ENCODE data around the gene CFAP58.
"Not testable (repeated sequence)": the region's sequence is repeated elsewhere in the genome, so short reads cannot be mapped to it uniquely, and the experiment has no call there.

Gene CFAP58

DNA sequence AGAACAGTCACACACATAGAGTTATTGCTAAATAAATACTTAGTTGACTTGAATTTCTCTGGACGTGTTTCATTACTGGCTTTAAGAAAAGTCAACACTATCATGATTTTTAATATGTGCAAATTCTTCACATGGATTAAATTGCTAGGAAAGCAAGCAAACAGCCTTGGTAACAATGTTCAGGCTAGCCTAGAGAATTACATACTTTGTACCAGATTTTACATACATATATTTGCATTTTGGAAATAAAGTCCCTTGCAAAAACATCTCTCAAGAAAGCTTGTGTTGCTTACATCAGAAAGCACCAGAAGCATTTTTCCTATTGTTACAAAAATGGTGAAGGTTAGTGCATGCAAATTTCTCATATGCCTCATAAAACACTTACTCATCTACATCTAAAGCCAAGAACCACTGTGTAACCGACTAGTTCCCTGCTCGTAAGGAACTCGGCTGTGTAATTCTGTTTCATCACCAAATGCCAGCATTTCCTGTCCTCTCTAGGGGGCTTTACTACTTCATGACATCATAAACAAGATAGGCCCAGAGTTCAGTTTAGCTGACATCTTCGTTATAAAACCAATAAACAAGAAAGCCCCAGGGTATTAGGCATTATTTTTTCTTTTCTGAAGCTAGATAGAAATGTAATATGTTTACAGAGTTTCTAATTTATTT is 87.8 kb downstream of the CFAP58 start:
- DNase-seq: peak; percentile 94

DNA sequence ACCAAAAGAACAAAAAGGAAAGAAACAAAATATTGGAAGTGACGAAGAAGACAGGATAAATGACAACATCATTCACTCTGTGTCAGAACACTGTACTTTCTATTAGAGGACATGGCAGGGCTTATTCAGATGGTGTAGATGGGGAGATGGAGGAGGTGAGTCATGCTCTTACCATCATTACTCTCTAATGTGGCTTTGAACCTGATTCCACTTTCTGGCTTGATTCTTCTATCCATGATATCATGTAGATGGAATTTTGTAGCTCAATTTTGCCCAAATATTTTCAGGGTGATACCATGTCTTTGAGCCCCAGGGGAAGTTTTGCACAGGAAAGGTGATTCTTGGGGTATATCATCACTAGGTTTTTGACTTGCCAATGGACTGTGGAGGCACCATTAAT is 91.7 kb downstream of the CFAP58 start:
- no peak for DNase-seq

DNA sequence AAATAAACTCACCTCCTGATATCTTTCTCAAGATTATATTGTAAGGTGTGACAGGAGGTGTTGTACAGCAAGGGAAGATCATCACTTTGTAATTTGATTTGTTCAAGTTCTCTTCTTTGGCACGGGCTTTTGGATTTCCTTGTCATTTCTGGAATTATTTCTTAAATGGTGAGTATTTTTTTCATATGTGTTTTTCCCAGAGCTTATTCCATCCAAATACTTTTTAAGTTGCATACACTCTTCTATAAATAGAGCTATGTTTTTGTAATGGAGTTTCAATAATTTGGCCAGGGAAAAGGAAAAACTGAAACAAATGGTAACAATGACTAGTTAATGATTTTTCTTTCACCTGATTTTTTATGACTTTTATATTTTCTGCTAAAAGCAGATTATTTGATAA is 92.5 kb downstream of the CFAP58 start:
- DNase-seq: no peak

DNA sequence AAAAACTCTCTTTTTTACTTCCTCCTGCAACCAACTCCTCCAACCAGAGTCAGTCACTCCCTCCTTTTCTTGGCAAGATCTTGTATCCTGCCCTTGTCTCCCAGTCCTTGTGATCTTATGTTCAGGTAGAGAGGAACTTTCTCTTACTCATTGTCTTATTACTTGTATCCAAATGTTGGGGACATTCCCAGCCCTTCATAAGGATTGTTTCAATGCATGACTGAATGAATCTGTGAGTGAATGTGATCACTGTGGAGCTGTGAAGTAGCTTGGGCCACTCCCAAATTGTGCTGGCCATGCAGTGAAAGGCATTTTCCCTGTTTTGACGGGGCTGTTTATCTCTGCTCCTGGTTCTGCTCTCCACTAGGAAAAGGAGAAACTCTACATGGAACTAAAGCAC is 93.7 kb downstream of the CFAP58 start:
- no peak for DNase-seq

DNA sequence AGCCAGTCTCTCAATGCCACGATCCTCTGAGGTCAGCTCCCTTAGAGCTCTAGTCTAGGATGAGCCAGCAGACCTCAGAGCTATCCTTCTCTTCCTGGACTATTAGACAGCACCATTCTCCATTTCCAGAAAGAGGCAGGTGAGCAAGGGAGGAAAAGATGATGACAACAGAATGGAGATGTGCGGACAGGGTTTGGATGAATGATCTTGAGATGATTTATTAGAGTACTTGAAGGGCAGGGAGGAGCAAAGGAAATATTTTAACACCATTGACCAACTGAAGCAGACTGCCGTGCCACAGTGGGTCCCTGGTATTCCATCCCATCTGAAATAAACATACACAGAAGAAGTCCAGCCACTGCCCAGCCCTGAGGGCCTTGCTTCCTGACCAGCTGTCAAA is 94.3 kb downstream of the CFAP58 start:
- no peak for DNase-seq

DNA sequence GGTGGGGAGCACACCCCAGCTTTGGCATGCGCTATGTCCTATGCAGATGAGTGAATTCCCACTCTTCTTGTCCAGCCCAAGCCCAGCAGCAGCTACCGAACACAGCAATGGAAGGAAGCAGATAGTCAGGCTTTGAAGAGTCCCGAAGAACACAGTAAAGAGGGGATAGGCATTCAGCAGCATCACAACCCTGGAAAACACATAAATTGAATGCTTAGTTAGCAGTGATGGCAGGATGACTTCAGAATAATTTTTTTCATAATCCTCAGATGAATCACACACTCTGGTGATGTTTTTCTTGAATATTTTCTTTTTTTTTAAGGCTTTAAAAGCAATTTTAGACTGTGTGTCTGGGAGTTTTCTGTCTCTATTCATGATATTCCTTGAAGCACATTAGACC is 95.8 kb downstream of the CFAP58 start:
- DNase-seq: no peak

DNA sequence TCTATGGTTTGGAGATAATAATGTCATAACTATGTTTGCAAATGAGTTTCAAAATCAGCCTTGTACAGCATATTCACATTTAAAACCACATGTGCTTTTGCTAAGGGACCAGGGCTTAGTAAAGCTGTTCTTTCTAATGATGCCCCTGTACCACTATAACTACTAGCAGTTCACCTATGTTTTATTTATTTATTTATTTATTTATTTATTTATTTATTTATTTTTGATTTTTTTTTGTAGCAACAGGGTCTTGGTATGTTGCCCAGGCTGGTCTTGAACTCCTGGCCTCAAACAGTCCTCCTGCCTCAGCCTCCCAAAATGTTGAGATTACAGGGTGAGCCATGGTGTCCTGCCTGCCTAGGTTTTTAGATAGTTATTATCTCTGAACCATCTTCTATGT is 96.9 kb downstream of the CFAP58 start:
- DNase-seq: no peak

DNA sequence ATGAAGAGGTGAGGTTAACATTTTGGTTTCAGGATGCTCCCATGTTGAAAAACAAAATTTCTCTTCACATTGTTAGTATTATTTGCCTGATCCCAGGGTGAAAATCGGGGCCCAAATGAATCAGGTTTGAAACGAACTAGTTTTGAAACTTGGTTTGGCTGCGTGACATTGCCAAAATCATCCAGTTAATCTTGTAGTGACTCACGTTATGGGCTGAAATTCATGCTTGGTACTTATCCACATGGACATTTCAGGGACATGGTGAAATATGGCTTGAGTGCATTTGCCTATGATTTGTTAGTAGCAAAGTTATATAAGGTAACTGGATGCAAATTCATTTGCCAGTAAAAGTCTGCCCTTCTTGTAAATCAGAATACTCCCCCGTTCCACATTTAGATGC is 97.3 kb downstream of the CFAP58 start:
- peak; percentile 79 for DNase-seq

DNA sequence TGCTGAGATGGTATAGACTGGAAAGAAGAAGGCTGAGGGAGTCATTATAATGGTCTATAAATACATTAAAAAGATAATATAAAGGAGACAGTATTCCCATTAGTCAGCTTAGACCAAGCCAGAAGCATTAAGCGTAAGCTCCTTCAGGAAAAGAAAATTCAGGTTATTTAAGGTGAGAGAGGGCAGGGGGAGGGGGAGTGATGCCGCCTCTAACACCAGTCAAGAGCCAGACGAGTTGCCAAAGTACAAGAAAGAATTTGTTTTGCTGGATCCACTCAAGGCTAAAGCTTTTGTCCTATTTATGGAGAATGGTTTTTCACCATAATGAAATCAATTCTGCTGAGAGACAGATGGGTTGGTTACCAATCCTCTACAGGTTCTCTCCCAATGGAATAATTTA is 99.3 kb downstream of the CFAP58 start:
- no peak for DNase-seq

DNA sequence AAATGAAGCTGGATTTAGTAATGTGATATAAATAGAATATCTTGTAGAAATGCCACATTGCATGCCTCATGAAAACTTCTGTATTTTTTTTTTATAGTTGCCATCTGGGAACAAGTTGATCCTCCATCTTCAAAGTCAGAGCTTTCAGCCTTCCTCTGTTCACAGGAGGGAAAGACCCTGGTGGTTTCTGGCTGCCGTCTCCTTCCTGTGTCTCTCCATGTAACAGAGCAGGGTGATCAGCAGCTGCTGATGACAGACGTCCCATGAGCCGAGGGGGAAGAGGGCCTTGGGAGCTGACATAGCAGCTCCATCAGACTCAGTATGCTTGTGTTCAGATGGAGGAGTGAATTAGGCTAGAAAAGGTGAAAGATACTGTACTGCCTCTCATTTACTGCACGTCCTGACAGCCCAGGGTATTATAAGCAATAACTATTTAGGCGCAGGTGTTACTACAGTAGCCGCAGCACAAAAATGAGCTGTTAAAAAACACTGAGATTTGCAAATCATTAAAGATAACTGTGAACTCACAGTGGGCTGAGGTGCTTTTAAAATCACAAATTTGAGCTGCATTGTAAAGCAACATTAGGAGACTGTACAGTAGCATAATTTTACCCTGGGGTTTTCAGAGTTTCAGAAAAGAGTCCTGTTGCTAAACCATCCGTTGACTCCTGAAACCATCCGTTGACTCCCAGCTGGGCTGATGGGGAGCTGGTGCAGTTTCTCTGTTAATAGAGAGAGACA is 103.3 kb downstream of the CFAP58 start:
- no peak for DNase-seq

DNA sequence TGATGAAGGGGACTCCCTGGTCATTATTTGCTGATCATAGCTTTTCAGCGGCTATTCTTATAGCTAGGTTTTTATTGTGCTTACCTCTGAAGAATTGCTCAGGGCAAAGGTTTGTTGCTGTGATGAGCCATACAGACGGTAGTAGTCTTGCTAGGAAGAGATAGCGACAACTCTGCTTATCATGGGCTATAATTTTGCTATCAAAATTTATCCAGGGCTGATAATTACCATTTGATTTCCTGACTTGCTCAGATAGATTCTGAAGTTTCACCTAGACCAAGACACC is 103.9 kb downstream of the CFAP58 start:
- DNase-seq: no peak

DNA sequence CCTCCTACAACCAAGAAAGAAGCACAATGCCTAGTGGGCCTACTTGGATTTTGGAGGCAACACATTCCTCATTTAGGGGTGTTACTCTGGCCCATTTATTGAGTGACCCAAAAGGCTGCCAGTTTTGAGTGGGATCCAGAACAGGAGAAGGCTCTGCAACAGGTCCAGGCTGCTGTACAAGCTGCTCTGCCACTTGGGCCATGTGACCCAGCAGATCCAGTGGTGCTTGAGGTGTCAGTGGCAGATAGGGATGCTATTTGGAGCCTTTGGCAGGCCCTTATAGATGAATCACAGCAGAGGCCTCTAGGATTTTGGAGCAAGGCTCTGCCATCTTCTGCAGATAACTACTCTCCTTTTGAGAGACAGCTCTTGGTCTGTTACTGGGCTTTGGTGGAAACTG is 111.9 kb downstream of the CFAP58 start:
- not testable (repeated sequence) for DNase-seq

DNA sequence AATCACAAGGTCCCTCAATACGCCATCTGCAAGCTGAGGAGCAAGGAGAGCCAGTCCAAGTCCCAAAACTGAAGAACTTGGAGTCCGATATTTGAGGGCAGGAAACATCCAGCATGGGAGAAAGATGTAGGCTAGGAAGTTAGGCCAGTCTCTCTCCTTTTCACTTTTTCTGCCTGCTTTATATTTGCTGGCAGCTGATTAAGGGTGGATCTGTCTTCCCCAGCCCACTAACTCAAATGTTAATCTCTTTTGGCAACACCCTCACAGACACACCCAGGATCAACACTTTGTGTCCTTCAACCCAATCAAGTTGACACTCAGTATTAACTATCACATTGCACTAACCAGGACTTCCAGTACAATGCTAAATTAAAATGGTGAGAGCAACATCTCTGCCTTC is 115.2 kb downstream of the CFAP58 start:
- not testable (repeated sequence) for DNase-seq

DNA sequence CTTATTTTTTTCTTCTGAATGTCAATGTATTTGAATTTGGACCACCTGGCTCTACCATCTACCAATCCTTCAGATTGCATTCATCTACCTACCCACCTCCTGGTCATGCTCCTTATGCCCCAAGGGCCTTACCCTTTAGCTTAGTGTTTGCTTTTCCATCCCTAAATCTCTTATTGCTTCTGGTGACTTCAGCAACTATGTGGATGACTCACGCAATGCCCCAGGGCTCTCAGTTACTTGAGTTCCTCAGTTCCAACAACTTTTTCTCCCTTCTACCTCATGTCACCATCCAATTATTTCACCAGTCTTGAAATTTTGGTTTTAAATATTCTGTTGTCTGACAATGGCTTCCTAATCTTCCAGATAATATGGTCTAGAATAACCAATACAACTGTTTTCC is 118.9 kb downstream of the CFAP58 start:
- DNase-seq: no peak

DNA sequence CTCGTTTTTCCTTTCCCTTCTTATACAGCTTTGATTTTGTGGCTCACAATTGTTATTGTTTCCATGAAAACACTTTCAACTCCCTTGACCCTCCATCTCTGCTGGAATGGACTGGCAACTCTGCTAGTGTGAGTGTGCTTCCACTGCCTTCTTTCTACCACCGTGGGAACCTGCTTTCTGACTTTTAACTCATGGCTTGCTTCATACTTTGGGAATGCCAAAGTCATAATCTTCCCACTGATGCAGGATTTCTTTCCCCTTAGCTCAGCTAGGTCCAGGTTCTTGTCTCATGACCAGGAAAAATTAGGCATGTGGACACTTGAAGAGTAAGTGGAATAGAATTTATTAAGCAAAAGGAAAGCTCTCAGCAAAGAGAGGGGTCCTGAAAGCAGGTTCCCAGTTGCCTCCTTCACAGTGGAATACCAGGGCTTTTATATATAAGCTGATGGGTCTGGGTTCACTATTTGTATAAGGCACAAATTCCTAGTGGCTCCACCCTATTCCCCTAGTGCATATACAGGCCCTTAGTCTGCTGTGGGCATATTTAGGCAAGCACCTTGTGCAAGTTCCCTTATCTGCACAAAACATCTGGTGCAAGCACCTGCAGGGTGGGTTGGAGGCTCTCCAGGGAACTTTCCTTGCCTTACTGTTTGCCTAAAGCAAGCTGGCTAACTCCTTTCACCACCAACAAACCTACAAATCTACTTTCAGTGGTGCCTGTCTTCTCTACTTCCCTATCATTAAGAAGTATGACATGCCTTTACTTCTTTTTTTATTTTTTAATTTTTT is 119.5 kb downstream of the CFAP58 start:
- no peak for DNase-seq

DNA sequence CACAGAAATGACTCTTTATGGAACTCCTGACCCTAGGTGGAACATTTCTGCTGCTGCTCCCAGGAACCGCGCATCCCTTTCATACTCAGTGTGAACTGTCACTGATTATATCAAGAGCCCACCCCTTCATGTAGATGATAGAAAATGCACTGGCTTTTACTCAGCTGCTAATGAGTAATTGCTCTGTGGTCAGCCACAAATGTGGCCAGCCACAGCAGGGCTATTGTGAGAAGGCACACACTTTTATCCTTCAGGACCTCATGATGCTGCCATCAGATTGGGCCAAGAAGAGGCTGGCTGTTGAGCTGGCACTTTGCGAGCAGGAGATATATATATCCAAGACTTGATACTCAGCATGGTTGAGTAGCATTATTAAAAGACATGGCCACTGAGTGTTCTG is 124.7 kb downstream of the CFAP58 start:
- DNase-seq: no peak

DNA sequence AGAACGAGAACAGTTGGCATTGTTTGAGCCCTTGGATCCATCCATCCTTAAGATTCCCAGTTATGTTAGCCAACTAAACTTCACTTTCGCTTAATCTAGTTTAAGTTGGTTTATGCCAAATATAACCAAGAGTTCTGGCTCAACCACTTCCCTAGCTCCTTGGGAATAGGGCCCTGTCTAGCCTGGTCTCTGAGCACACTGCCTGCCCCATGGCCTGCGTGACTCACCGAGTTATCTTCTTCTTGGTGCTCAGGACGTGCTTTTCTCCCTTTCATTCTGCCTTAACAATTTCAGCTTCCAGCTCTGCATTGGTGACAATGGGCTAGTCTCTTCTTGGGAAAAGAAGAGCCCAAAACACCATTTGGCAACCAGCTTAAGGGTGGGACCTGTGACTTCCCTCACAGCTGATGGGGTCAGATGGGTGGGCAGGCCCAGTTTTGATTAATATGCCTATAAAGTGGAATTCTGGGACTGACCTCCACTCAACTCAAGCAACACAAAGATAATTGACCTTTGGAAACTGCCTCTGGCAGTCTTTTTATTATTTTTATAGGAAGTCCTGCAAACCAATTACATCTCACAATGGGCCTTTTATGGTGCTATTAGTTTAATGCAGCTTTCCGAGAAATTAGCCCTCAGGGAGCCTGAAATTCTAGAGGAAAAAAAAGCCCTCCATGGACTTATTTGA is 126.4 kb downstream of the CFAP58 start:
- DNase-seq: no peak

DNA sequence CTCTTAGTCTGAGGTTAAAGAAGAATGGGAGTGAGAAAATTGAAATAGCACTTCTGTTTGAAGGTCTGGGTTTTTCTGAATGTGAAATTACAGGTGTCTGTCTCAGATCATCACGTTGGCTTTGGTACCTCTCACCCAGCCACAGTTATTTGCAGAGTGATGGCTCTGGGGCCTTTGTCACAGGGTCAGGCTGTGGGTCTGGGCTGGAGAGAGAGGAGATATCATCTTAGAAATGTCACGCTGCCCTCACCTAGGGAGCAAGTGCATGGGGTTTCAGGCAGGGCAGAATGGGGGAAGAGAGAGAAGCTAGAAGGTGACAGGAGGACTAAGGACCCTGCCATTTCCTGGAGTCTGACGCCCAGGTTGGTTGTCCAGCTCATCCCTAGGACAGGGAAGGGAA is 127.2 kb downstream of the CFAP58 start:
- no peak for DNase-seq

DNA sequence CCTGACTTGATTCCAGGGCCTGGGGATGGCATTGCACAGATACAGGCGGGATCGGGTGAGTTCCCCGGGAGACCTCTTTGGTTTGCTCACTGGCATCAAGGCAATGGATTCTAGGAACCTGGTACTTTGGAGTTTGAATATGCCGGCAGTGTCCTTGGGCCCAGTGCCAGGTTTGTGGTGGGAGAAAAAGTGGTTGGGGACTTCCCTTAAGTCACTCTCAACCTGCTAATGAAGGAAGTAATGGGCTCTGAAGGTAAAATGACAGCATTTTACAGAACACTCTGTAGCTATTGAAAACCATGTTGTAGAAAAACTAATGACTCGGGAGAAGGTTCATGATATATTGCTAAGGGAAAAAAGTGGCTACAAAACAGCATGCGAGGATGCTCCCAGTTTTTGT is 129.9 kb downstream of the CFAP58 start:
- DNase-seq: no peak

DNA sequence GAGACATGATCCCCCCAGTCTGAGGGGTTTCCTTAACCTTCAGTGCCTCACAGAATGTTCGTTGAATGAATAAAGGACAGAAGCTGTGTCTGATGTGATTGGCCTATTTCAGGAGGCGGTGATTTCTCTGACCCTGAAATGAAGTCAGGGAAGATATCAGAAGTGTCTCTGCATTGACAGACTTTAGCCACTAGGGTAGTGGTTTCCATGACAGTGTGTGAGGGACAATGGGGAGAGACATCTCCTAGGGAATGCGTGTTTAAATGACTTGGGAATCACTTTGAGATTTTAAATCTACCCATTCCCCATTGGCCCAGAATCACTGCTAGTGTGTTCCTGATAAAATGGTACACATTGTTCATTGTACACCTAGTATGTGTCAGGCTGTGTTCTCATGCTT is 132.0 kb downstream of the CFAP58 start:
- no peak for DNase-seq

DNA sequence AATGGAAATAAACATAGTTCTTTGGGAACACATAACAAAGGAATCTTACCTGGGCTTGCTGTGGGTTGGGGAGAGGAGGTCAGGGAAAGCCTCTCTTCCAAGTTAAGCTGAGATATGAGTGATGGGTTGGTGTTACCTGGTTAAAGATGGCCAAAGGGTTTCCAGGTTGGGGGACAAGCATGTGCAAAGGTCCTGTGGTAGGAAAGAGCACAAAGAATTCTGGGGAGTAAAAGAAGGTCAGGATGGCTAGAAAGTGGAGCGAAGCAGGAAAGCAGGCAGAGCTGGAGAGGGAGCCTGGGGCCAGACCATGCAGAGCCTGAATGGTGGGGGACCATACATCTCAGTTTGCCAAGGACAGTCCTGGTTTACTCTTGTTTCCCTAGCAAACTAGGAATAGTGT is 133.2 kb downstream of the CFAP58 start:
- no peak for DNase-seq

DNA sequence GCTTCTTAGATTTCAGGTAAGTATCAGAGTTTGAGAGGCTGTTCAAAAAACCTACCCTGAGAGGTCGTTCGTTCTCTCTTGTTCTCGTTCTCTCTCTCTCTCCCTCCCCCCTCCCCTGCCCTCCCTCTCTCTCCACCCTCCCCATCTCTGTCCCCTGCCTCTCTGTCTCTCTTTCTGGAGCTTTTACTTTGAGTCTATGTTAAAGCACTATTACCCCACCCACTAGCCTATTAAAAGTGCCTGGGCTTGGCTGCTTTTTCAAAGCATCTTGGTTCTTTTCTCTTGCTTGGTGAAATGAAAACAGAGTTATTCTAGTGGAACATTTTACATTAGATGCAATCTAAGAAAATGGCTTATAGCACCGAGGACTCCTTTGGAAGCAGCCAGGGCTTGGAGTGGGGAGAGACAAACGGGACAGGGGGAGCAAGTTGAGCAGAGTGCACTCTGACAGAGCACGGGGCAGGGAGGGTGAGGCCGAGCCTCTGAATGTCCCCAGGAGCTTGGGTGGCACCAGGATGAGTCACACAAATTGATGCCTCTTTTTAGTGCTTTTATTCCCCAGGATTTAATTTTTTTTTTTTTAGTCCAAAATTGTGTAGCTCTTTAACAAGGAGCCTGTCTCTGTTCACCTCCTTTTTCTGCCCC is 134.3 kb downstream of the CFAP58 start:
- DNase-seq: no peak

DNA sequence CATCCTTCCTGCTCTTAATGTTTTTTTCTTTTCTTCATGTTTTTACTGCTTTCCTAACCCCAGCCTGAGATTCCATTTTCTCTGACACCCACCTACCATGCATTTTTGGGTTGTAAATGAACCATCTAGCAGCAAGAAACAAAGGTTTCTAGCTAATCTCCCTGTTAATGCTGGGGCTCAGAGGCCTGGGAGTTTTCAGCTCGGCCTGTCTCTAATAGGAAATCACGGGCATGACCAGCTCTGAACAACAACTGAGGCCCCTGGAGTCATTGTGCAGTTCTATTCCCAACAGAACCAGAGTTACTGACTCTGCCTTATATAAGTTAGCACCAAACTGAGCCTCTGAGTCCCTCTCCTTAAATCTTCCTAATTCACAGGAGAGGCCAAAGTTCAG is 134.8 kb downstream of the CFAP58 start:
- no peak for DNase-seq

Data from NCI-H526 treated with DMSO at 0.1 percent for 48 hours (cell line).